ENCODE measurements around the gene ZIK1.

ZIK1 gene

DNA sequence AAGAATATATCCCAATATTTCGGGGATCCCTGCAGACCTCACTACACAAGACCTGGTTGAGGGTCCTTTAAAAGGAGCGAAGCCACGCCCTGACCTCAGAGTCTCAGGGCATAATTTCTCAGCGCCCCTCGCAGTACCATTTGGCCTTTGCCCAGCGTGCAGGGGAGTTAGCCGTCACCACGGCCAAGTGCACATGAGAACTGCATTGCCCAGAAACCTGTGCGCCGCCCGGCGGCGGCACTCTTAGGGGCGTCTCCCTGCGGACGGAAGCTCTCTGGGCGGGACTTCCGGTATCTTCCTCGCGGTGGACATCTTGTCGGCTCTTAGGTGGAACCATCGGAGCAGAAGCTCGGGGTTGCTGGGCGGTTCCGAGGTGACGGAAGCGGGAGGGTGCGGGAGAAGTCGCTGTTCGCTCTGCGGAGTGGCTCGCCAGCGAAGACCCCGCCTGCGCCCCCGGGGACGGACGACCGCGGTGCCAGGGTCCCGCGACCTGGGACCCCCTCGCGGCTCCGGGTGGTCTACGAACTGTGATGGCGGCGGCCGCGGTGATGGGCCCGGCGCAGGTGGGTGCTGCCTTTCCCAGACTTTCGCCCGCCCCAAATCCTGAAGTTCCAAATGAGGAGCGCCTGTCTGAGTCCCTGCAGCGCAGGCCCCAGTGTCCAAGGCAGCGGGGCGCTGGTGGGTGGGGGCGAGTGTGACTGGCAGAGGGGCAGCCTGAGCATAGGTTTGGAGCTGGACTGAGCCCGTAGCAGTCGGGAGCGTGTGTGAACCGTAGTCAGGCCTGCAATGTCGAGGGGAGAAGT is 30.2 kb downstream of the ZIK1 start, which contains the start of gene ZNF134:
TSS of gene ZNF134 (plus strand) at position 302 of the 803 bp plus-strand sequence. CDS start 5,227 bp downstream, outside the sequence.
- peak; percentile 77 to 95 for DNase-seq

DNA sequence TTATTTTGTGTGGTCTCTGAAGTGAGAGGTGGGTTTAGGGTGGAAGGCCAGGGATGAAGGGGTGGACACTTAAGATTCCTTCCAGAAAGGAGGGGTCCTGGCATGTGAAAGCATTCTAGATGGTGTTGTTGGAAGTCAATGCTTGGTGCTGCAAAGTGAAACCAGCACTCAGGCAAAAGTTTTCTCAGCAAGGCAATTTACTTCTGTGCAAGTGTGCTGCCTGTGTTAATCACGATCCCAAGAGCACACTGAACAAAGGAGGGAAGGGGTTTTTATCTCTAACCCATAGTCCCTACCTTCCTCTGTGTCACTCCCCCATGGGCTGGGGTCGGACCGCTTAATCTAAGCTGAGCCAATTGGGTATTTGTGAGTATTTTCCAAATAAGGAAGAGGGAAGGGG is 31.4 kb downstream of the ZIK1 start:
- DNase-seq = no peak

DNA sequence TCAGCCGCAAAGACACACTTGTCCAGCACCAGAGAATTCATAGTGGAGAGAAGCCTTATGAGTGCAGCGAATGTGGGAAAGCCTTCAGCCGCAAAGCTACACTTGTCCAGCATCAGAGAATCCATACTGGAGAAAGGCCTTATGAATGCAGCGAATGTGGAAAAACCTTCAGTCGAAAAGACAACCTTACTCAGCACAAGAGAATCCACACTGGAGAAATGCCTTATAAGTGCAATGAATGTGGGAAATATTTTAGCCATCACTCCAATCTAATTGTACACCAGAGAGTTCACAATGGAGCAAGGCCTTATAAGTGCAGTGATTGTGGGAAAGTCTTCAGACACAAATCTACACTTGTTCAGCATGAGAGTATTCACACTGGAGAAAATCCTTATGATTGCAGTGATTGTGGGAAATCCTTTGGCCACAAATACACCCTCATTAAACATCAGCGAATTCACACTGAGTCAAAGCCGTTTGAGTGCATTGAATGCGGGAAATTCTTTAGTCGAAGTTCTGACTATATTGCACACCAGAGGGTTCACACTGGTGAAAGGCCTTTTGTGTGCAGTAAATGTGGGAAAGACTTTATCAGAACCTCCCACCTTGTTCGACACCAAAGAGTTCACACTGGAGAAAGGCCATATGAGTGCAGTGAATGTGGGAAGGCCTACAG is 36.9 kb downstream of the ZIK1 start:
- no peak for DNase-seq

DNA sequence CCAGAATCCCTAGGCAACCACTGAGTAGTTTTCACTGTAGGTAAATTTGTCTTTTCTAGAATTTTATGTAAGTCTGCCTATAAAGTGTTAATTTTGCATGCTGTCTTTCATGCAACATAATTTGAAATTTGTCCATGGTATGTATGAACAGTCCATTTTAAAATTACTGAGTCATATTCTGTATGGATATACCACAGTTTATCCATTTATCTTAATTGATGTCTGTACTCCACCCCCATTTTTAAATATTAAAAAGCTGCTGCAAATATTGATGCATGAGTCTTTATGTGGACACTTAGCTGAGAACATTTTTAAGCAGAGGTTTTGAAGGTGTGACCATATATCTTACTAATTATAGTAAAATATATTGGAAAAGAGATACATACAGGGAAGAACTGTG is 39.1 kb downstream of the ZIK1 start:
- no peak for DNase-seq

DNA sequence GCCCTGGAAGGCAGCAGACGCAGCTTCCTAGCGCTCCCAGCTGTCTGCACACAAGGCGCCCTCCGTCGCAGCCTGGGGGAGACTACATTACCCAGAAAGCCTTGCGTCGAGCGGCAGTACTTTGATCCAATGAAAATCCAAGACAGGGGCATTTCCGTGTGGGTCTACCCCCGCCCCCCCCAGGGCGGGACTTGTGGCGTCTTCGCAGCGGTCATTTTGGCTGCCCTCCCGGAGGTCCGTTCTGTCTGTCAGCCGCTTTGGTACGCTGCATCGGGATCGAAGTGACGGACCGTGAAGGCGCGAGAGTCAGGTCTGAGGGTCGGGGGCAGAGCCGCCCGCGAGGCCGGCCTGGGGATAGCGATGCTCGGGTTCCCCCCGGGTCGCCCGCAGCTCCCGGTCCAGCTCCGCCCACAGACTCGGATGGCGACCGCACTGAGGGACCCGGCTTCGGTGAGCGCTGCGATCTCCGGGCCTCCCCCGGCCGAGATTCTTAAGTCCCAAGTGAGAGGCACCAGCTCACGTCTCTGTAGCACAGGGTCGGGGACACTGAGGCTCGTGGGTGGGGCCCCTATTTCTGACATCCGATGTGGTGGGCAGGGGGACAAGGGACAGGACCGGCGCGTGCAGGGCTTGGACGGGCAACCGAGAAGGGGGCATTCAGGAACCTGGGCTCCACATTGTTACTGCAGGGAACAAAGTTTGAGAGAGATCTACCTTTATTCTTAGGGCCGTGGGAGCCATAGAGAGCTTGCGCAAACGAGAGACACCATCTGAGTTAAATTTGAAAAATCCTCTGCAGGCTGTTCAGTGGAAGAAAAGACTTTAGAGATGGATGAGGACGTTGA is 49.3 kb downstream of the ZIK1 start, which contains the start of gene ZNF211:
TSS of gene ZNF211 (plus strand) at position 182 of the 845 bp plus-strand sequence. CDS start at position 361, 179 bp downstream.
- DNase-seq = peak; percentile 90 to 96

DNA sequence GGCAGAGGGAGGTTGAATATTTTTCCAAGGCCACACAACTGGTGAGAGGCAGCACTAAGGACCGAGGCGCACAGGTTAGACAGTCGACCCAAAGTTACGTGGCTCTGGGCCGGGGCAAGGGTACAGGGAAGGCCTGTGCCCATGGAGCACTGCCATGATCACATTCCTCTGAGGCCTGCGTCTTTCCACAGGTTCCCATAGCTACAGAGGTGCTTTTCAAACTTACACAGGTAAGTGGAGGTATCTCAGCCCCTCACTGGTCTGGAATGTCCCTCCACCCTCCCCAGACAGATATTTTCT is 49.8 kb downstream of the ZIK1 start:
- no peak for DNase-seq

DNA sequence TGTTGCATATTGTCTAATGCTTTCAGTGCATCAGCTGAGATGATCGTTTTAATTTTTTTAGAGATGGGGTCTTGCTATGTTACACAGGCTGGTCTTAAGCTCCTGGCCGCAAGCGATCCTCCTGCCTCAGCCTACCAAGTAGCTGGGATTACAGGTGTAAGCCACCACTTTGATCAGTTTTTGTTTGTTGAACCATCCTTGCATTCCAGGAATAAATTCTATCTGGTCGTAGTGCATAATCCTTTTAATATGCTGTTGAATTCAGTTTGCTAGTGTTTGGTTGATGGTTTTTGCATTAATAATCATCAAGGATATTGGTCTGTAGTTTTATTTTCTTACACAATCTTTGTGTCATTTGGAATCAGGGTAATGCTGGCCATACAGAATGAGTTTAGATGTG is 53.4 kb downstream of the ZIK1 start:
- no peak for DNase-seq

DNA sequence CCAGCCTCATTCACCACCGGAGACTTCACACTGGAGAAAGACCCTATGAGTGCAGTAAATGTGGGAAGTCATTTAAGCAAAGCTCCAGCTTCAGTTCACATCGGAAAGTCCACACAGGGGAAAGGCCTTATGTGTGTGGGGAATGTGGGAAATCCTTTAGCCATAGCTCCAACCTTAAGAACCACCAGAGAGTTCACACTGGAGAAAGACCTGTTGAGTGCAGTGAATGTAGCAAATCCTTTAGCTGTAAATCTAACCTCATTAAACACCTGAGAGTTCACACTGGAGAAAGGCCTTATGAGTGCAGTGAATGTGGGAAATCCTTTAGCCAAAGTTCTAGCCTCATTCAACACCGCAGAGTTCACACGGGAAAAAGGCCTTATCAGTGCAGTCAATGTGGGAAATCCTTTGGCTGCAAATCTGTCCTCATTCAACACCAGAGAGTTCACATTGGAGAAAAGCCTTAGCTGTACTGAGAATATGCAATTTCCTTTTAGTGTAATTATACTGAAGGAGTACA is 57.8 kb downstream of the ZIK1 start:
- DNase-seq = no peak

DNA sequence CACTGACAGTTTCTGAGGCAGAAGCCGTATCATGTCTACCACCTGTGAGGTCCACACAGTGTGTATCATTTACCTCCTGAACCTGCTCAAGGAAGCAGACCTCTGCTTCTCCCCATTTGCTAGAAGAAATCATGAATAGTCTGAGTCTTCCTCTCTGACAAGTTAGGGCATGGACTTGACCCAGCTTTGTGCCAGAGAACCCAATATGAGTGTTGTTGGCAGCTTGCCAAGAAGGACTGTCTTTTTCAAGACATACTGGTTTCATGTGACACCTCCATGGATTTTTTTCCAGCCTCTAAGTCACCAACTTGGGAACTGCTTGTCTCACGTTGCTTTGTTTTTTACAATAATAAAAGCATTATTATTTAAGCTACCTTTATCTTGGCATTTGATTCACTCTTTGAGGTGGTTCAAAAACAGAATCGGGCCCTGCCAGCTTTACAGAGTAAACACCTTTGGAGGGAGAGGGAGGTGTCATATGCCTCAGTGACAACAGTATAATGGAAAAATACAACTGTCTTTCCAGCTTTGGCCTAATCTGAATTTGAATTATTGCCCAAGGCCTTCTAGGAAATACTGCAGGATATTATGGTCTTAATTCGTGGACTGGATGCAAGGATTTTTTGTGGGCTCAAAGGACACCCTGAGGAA is 58.6 kb downstream of the ZIK1 start:
- DNase-seq = no peak

All from NCI-H526 (cell line).